GM18873 (cell line): ENCODE results near the gene VPS54.

ENCODE experiments used
- ATAC-seq: cut with Tn5 transposase; IDR thresholded peaks from one replicate; pipeline ENCODE4 v1.9.1; 2021; ENCODE audit warnings: mild to moderate bottlenecking, moderate library complexity, moderate number of reproducible peaks; ENCODE audit not compliant: unreplicated experiment, low FRiP score

Gene VPS54

DNA sequence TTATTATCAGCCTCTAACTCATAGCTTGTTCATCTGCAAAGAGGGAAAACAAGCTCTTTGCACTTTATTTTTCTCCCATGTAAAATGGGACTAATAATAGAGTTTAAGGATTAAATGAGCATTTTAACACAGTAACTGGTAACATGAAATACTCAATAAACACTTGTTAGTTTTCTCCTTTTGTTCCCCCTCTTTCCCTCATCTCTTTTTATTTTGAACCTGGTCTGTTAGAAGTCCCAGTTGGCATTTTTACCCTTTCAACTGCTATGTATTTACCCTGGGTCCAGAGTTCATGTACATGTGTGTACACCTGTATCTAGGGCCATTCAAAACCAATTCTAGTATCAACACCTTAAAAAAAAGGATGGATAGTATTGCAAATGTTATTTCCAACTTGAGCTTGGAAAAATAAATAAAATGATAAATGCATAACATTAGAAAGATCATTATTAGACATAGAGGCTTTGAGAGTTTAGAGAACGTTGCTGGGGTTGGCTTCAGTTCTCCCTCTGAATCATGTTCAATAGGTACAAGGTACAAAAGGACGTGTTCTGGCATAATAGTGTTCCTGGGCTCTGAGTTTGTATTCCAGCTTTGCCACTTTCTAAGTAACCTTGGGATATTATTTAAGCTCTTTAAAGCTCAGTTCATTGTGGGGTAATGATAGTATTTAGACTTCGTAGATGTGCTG is 5.2 kb upstream of the VPS54 start:
- no peak for ATAC-seq

GRCh38 chr2:64023485-64024258 is 4.4 kb upstream of the VPS54 start:
- ATAC-seq, result no peak

DNA sequence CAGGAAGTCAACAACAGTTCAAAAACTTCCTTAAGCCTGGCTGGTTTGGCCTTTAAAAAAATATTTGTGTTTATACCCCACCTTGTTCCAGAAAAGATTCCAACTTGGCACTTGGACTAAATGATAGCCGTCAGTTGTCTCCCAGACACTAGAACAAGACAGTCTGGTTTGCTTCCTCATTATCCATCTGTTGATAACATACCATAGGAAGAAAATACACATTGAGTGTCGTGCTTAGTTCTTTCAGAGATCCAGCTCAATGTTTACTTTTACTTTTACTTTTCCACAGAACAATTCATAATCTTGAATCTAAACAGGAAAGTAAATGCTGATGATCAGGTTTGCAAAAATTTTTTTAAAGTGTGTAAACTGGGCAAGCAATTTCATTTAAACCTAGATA is 2.4 kb upstream of the VPS54 start:
- ATAC-seq, result no peak

- no peak for ATAC-seq
Observed at GRCh38 chr2:64019975-64020528, 824 bp upstream of the VPS54 start.

- no peak for ATAC-seq
Observed at GRCh38 chr2:64018701-64019082, 536 bp downstream of the VPS54 start.

DNA sequence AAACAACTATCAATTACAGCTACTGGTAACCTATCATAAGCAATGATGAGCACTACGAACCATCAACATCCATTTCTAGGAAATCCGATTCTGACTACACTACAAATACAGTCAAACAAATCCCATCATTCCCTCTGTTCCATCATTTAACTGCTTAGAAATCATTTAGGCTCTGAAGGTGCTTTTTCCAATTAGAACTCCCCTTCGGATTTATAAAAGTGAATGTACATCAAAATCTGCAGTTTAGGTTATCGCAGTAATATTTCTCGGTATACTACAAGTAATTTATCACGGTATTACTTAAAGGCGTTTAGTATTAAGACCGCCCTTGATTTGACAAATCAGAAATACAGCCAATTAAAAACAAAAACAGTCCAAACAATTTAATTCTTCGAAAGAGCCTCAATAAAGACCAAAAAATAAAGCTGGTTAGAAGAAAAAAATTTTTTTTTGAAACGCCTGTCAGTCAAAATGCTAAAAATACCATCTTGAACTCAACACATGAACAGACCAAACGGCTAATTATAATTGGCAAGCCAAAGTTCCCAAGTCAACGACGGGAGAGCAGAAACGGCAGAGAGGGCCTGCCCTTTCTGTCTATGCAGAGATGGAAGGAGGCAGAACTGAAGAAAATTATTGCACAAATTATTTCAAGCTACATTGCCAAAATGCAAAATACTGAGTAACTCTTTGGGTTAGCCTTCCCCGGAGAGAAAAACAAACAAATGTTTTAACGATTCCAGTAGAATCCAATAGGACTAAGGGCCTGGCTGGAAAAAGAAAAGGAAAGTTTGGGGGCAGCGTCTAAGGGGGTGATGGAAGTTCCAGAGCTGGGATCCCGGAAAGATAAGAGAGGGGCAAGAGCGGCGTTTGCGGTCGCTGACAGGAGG is 1.2 kb downstream of the VPS54 start:
- no peak for ATAC-seq

GRCh38 chr2:64015898-64016297 is 3.3 kb downstream of the VPS54 start:
- ATAC-seq, result no peak

DNA sequence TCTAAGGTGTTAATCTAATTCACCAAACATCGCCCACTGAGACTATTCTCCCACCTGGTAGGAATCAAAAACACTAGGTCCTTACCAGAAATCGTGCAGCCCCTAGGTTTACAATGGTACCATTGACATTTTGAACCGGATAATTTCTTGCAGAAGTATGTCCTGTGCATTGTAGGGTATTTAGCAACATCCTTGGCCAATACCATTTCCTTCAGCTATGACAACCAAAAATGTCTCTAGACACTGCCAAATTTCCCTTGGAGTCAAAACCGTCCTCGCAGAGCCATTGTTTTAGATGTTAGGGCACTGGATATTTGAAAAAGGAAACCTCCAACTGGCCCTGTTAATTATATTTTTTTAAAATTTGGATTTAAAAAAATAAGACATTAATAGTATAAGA is 3.8 kb downstream of the VPS54 start:
- no peak for ATAC-seq

DNA sequence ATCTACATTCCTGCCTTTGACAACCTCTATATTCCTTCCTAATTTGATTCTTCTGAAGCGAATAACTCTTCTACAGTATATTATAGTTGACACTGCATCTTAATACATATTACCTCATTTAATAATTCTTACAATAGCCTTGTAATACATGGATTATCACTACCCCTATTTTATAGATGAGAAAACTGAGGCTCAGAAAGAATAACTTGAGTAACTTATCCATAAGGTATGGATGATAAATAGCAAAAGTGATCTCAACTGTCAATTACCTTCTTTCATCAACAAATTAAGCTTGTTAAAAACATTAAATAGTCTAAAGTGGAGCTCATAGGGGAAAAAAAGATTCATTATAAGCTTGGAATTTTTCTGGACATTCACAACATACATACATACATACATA is 4.6 kb downstream of the VPS54 start:
- no peak for ATAC-seq

DNA sequence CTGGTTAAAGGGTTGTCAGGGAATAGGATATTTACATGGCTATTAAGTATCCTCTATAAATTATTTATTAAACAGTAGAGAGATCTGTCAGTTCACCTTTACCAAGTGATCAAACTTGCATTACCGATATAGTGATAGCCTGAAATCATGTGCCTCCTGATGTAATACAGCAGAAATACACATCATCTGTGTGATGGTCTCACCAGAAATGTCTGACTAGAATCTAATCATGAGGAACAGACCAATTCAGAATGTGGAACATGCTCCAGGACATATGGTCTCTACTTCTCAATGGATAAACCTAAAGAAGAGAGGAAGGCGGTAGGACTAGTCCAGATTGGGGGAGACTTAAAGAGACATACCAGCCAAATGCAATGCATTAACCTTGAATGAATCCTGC is 6.2 kb downstream of the VPS54 start:
- no peak for ATAC-seq

- ATAC-seq, result no peak
Observed at GRCh38 chr2:64012115-64012514, 7.1 kb downstream of the VPS54 start.

DNA sequence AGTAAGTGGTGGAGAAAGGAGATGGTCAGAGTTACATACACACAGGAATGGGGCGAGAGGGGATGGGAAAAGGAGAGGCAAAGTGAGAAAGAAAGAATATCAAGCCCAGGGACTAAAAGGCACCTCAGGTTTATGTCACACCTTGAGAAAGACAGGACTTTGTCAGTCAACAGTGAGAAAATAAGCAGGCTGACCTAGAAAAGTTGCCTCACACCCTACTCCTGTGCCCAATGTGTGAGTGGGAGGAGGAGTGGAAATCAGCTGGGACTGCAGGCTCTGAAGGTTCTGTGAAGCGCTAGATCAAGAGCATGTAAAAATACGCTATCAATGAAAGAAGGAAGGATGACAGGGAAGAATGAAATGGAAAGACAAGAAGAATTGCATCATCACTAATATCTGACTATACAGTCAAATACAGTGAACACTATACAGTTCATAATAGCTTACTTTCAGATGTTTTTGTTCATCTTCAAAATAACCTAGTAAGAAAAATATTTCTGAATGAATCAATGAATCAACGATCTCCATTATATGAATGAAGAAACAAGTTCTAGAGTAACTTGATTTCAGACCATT is 10.7 kb downstream of the VPS54 start:
- ATAC-seq, result no peak

DNA sequence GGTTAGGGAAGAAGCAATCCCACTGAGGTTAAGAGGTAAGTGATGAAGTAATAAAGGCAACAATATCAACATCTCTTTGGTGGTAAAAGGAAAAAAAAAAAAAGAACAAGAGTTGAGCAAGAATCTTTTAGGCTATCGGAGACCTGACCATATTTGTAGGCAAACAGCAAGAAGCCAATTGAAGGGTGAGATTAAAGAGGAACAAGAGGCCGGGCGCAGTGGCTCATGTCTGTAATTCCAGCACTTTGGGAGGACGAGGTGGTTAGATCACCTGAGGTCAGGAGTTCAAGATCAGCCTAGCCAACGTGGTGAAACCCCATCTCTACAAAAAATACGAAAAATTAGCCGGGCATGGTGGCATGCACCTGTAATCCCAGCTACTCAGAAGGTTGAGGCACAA is 11.3 kb downstream of the VPS54 start:
- ATAC-seq, result no peak

DNA sequence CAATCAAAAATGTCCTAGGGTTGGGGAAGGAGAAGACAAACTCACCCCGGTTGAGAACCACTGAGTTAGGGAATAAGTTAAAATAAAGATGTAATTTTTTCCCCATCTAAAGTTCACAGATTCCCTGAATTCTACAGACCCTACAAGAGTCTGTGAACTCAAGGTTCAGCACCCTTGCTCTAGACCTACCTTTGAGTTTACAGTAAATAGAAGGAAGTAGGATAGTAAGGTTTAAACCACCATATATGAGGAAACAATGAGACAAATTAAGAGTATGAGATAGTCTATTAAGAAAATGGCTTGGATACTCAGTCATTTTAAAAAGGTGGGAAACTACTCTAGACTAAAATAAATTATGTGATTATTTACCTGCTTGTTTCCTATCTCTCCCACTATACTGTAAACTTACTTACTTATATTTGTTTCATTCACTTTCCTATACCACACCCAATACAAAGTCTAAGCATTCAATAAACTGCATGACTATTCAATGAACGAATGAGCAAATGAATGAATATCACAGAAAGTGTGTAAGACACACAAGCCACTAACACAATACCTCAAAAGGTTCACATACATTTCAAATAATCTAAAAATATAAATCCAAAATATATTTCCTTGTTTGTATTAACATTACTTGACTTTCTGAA is 13.4 kb downstream of the VPS54 start:
- ATAC-seq, result no peak

- no peak for ATAC-seq
Observed at GRCh38 chr2:64003239-64003638, 16.0 kb downstream of the VPS54 start.

DNA sequence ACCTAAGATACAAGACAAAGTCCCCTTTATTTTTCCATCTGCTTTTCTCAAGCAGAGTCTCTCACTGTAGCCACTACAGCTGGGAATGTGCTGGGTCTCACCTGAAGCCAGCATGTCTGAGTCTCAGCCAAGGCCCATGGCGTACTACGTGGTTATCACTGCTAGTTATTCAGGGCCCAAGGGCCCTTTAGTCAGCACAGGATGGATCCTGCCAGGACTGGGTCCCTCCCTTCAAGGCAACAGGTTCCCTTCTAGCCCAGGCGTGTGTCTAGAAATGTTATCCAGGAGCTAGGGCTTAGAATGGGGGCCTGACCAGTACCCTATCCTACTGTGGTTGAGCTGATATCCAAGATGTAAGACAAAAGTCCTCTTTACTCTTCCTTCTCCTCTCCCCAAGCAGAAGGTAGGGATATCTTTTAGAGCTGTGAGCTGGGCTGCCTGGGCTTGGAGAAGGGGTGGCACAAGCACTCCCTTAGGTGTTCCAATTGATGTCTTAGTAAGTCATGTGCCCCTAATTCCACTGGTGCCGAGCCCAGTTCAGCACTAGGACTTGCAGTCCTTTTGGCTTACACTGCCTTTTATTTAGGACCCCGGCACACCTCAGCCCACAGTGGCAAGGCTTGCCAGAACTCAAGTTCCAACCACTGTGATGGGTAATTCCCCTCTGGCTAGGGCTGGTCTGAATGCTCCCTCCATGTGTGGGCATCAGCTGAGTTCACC is 17.7 kb downstream of the VPS54 start:
- no peak for ATAC-seq

DNA sequence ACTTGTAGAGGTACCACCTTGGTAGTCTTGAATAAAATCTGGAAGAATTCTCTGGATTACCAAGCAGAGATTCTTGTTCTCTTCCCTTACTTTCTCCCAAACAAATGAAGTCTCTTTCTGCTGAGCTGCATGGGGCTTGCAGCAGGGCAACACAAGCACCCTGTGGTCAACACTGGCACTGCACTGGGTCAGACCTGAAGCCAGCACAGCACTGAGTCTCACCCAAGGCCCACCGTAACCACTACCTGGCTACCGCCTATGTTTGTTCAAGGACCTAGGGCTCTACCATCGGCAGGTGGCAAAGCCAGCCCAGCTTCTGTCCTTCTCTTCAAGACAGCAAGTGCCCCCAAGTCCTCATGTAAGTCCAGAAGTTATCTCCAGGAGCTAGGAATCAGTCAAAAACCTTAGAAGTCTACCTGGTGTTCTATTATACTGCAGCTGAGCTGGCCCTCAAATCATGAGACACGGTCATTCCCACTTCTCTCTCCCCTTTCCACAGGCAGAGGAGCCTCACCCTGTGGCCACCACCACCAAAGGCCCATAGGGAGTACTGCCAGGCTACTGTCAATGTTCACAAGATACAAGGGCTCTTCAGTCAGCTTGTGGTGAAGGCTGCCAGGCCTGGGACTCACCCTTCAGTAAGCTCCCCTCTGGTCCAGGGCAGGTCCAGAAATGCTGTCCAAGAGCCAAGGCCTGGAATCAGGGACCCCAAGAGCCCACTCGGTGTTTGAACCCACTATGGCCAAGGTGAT is 18.4 kb downstream of the VPS54 start:
- no peak for ATAC-seq

- no peak for ATAC-seq
Observed at GRCh38 chr2:63999049-63999448, 20.2 kb downstream of the VPS54 start.
